Omental fat pad (tissue), 4 donors: ENCODE data around the gene ZBTB21. TPM values are rescaled to one million over a fixed set of nuclear protein-coding genes. Genes with fewer than 3 reads are reported as not detected.
"Not testable (repeated sequence)": the region's sequence is repeated elsewhere in the genome, so short reads cannot be mapped to it uniquely, and the experiment has no call there.

Experiments
- ATAC-seq: fragments of 150-250 bp; one replicate; pipeline ENCODE4 v1.9.1; 2016; ENCODE audit warnings: mild to moderate bottlenecking, moderate library complexity; ENCODE audit not compliant: low FRiP score
- DNase-seq: peaks from one replicate; pipeline ENCODE4 v3.0.0-alpha.2; 2019; ENCODE audit warnings: low spot score
- CTCF ChIP-seq, 3 donors: fragments of 450-650 bp; IDR thresholded peaks; one replicate each; pipeline ENCODE4 v1.5.1; 2016 to 2017; ENCODE audit warnings: antibody characterized with exemption in 3 of 3, mild to moderate bottlenecking in 3 of 3, moderate library complexity in 2 of 3
- total RNA-seq, 4 donors: library from RNA; depleted of rRNA; stranded (reverse); fragments of >200 nt; gene quantifications; one replicate each; pipeline ENCODE4 v1.1.0, GENCODE V29; 2016

ZBTB21 gene
- total RNA-seq, 4 donors from 2014 or later, result 11.6 to 27.8 (median 18.9) TPM

GRCh38 chr21:41964171-41964570, 46.0 kb downstream of the ZBTB21 start:
- DNase-seq (no peak), ATAC-seq (no peak)
- no peak for TF ChIP-seq CTCF (IDR thresholded peaks at IDR 0.05)

- DNase-seq, result no peak
These were observed 47.7 kb downstream of the ZBTB21 start for GRCh38 chr21:41962425-41962966.

GRCh38 chr21:41961753-41962152, 48.4 kb downstream of the ZBTB21 start:
- TF ChIP-seq CTCF (IDR thresholded peaks at IDR 0.05), result no peak
- no peak for DNase-seq
- ATAC-seq, result no peak

More at GRCh38 chr21:41962425-41962966, 47.7 kb downstream of the ZBTB21 start:
- TF ChIP-seq CTCF (IDR thresholded peaks at IDR 0.05), result no peak
- no peak for ATAC-seq

- ATAC-seq (no peak), DNase-seq (no peak)
- TF ChIP-seq CTCF (IDR thresholded peaks at IDR 0.05), result no peak
These were observed 48.9 kb downstream of the ZBTB21 start for GRCh38 chr21:41961282-41961701.

DNA sequence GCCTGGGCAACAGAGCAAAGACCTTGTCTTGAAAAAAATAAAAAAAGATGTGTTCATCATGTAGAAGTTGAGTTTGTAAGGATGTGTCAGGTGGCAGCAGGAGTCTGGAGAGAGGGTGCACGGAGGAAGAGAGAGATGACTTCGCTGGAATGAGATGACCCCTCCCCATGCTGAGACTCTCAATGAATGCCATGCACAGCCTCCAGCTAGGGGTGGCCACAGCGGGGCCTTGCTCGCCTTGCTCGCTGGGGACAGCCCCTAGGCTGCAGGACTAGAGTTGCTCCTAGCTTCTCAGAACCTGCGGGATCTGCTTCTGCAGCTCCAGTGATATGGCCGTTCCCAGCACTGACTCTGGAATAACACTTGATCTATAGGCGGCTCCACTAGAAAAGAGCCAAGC, 49.8 kb downstream of the ZBTB21 start:
- DNase-seq (no peak), ATAC-seq (no peak)
- no peak for TF ChIP-seq CTCF (IDR thresholded peaks at IDR 0.05)

DNA sequence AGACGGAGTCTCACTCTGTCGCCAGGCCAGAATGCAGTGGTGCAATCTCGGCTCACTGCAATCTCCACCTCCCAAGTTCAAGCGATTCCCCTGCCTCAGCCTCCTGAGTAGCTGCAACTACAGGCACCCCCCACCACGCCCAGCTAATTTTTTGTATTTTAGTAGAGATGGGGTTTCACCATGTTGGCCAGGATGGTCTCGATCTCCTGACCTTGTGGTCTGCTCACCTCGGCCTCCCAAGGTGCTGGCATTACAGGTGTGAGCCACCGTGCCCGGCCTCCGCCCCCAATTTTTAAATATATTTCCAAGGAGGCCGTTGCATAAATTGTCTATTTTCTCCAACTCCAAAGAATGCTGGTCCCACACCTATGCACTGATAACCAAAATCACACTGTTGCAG, 50.5 kb downstream of the ZBTB21 start:
- not testable (repeated sequence) for DNase-seq, ATAC-seq

- no peak for ATAC-seq
- no peak for TF ChIP-seq CTCF (IDR thresholded peaks at IDR 0.05)
- no peak for DNase-seq
These were observed 51.1 kb downstream of the ZBTB21 start for GRCh38 chr21:41958886-41959563.
